Measurements from ENCODE around the gene TMEM201.

DNA sequence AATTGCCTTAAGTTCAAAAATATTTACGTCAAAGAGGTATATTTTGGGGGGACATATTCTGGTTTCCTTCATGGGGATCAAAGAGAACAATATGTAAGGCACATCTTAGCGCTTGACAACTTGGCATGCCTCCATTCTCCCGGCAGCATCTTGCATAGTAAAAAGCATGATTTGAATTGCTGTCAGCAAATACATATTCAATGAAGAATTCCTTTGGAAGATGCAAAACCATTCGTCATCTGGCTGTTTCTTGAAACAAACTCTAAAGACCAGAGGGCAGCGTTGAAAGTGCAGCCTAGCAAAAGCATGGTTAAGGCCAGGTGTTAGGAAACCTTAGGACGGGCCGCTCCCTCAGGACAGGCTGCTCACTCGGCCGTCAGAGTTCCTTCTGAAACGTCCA lies 59.5 kb downstream of the TMEM201 start:
- TF ChIP-seq EZH2 (optimal IDR thresholded peaks at IDR 0.05; ENCODE audit: low read depth, low read length) (no peak), EZH2phosphoT487 (IDR thresholded peaks at IDR 0.05; ENCODE audit: low read length) (no peak)
- TF ChIP-seq, protein P1, sequence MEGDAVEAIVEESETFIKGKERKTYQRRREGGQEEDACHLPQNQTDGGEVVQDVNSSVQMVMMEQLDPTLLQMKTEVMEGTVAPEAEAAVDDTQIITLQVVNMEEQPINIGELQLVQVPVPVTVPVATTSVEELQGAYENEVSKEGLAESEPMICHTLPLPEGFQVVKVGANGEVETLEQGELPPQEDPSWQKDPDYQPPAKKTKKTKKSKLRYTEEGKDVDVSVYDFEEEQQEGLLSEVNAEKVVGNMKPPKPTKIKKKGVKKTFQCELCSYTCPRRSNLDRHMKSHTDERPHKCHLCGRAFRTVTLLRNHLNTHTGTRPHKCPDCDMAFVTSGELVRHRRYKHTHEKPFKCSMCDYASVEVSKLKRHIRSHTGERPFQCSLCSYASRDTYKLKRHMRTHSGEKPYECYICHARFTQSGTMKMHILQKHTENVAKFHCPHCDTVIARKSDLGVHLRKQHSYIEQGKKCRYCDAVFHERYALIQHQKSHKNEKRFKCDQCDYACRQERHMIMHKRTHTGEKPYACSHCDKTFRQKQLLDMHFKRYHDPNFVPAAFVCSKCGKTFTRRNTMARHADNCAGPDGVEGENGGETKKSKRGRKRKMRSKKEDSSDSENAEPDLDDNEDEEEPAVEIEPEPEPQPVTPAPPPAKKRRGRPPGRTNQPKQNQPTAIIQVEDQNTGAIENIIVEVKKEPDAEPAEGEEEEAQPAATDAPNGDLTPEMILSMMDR (IDR thresholded peaks at IDR 0.05; ENCODE audit: low read length), result no peak

Data from MM.1S (cell line).